ENCODE data around the gene NPTN. TPM values are rescaled to one million over a fixed set of nuclear protein-coding genes. Genes with fewer than 3 reads are reported as not detected.

NPTN gene
- total and polyA plus RNA-seq, 11 donors: 89.3 to 264 (median 197) TPM

GRCh38 chr15:73630921-73631362 is 2.2 kb downstream of the NPTN start:
- peaks cover 6 to 77% (median 65%) of the 10 kb centered on the region in 12 donors for H3K4me1 ChIP-seq

DNA sequence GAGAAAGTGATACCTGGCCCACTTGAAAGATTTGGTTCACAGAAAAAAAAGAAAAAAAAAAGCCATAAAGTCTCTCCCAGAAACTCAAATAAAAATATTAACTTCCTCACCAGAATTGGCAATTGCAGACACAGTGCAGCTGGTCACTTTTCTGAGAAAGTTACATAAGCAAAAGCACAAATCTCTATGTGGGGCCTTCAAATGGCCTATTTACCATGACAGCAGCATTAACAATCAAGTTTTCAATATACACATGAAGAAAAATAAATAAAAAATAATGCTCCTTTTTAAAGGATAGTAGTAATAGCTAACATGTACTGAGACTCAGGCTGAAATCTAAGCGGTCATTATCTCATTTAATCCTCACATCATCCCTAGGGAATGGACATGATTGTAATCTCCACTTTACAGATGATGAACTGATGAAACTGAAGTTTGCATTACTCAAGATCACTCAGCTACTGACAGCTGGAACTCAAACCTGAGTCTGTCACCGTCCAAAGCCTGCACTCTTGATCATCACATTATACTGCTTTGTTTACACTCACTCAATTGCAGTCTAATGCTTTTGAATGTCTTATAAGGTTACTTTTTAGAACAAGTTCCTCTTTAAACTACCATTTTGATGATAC is 3.3 kb downstream of the NPTN start:
- DNase-seq (no peak), ATAC-seq (no peak)
- Histone ChIP-seq H3K9me3 (no peaks in the 10 kb centered on the region), H3K36me3 (no peaks in the 10 kb centered on the region), H3K27me3 (no peaks in the 10 kb centered on the region), H3K4me3 (peak overlapping the region in 4 of 12 donors; percentile 83 to 99 (median 91)), H3K27ac (peak overlapping the region in 9 of 12 donors; percentile 93 to 100 (median 98)), H3K4me1 (peaks cover 6 to 85% (median 73%) of the 10 kb centered on the region in 12 donors)
- intact Hi-C loops (cut with DNase I): loop anchor here in 9 of 10 donors (5.0 to 10.0 kb wide), 6 partner anchors 33 to 325 kb away; partner anchors contain the start of gene CD276 (in 1 of the 9)
- WGBS, 4 donors: 35 to 44% (median 41%) methylated on average over 2 of the region's 2 CpGs
- TF ChIP-seq CTCF (IDR thresholded peaks at IDR 0.05) (no peak), POLR2A (IDR thresholded peaks at IDR 0.05) (no peak)

More at GRCh38 chr15:73630921-73631362, 2.2 kb downstream of the NPTN start:
- DNase-seq: no peak
- Histone ChIP-seq H3K27me3 (no peaks in the 10 kb centered on the region), H3K9me3 (no peaks in the 10 kb centered on the region), H3K27ac (peak overlapping the region; percentile 18 to 100 (median 96)), H3K4me3 (peak overlapping the region in 11 of 12 donors; percentile 83 to 100 (median 94)), H3K36me3 (no peaks in the 10 kb centered on the region)
- ATAC-seq: no peak
- 3 to 10% (median 6%) methylated on average over 4 of the region's 4 CpGs for WGBS, 4 donors
- intact Hi-C loops (cut with DNase I): loop anchor here in 9 of 10 donors (5.0 to 10.0 kb wide), 6 partner anchors 34 to 326 kb away; partner anchors contain the start of gene CD276 (in 1 of the 9)
- TF ChIP-seq CTCF (IDR thresholded peaks at IDR 0.05) (no peak), POLR2A (IDR thresholded peaks at IDR 0.05) (no peak)

- 53 to 65% (median 60%) methylated on average over 7 of the region's 7 CpGs for WGBS, 4 donors
- H3K27ac ChIP-seq: peak overlapping the region in 9 of 12 donors; percentile 14 to 100 (median 97)
- no peaks in the 10 kb centered on the region for H3K36me3 ChIP-seq
- H3K4me3 ChIP-seq: peak overlapping the region in 2 of 12 donors; percentile 2 to 96
- H3K4me1 ChIP-seq: peaks cover 6 to 86% (median 78%) of the 10 kb centered on the region in 12 donors
- H3K27me3 ChIP-seq: no peaks in the 10 kb centered on the region
- intact Hi-C loops (cut with DNase I): no loop called here
- no peak for TF ChIP-seq POLR2A (IDR thresholded peaks at IDR 0.05)
- no peak for TF ChIP-seq CTCF (IDR thresholded peaks at IDR 0.05)
- ATAC-seq (no peak), DNase-seq (no peak)
- no peaks in the 10 kb centered on the region for H3K9me3 ChIP-seq
These were observed 4.0 kb downstream of the NPTN start for GRCh38 chr15:73628976-73629797.

DNA sequence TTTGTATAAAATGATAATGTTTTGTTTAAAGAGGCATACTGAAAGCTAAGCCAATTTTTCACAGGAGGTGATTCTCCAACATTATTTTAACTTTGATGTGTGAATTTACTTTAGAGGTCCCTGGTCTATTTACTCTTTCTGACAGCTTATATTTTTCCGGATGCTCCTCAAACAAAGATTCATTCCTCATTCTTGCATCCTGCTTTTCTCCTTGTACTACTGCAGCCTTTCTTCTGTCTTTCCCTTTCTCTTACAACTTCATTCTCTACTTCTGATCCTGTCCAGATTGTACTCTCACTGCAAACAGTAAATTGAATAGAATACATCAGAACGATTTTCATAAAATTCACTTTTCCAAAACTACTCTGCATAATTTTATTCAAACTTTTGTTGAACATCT is 5.1 kb downstream of the NPTN start:
- ATAC-seq: no peak
- H3K27ac ChIP-seq: peak overlapping the region in 4 of 12 donors; percentile 4 to 100 (median 32)
- TF ChIP-seq POLR2A (IDR thresholded peaks at IDR 0.05) (no peak), CTCF (IDR thresholded peaks at IDR 0.05) (no peak)
- DNase-seq: no peak
- no peaks in the 10 kb centered on the region for H3K27me3 ChIP-seq
- peaks cover 6 to 88% (median 78%) of the 10 kb centered on the region in 12 donors for H3K4me1 ChIP-seq
- intact Hi-C loops (cut with DNase I): no loop called here
- H3K9me3 ChIP-seq: no peaks in the 10 kb centered on the region
- WGBS, 4 donors: 40 to 69% (median 47%) methylated on average over 2 of the region's 2 CpGs
- H3K36me3 ChIP-seq: no peaks in the 10 kb centered on the region
- H3K4me3 ChIP-seq: no peak overlapping the region
